Measurements from ENCODE around the gene LIMD2. TPM values are rescaled to one million over a fixed set of nuclear protein-coding genes. Genes with fewer than 3 reads are reported as not detected.
A peak's percentile ranks its signal among the peaks of the same experiment; 100 is the strongest.

The LIMD2 gene
- total RNA-seq, 4 donors from 2014 or later, result 1.6 to 8.5 (median 4.7) TPM

DNA sequence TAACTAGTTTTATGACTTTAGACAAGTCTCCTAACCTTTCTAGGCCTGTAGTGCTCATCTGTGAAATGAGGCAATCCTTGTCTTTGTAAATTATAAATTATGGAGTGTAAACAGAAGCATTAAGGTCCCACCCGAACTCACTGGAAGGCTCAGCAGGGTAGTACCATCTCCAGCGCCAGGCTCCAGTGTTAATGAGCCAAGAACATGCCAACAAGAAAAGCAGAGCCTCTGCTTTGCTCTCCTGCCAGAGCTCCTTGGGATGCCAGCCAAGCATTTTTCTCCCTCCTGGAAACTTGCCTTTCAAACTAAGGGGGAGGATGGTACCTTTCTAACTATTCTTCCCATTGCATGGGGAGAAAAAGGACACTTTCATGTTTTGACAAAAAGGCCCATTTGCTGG is 14.9 kb downstream of the LIMD2 start:
- H3K27ac ChIP-seq, result no peak overlapping the region
- peaks cover 10 to 88% (median 28%) of the 10 kb centered on the region in 3 donors for H3K36me3 ChIP-seq
- DNase-seq, result no peak
- H3K9me3 ChIP-seq, result no peaks in the 10 kb centered on the region
- intact Hi-C loops (cut with DNase I), result no loop called here
- no peaks in the 10 kb centered on the region for H3K27me3 ChIP-seq
- H3K4me3 ChIP-seq, result no peak overlapping the region
- TF ChIP-seq, protein P1, sequence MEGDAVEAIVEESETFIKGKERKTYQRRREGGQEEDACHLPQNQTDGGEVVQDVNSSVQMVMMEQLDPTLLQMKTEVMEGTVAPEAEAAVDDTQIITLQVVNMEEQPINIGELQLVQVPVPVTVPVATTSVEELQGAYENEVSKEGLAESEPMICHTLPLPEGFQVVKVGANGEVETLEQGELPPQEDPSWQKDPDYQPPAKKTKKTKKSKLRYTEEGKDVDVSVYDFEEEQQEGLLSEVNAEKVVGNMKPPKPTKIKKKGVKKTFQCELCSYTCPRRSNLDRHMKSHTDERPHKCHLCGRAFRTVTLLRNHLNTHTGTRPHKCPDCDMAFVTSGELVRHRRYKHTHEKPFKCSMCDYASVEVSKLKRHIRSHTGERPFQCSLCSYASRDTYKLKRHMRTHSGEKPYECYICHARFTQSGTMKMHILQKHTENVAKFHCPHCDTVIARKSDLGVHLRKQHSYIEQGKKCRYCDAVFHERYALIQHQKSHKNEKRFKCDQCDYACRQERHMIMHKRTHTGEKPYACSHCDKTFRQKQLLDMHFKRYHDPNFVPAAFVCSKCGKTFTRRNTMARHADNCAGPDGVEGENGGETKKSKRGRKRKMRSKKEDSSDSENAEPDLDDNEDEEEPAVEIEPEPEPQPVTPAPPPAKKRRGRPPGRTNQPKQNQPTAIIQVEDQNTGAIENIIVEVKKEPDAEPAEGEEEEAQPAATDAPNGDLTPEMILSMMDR (IDR thresholded peaks at IDR 0.05), result no peak
- no peak for TF ChIP-seq POLR2A (IDR thresholded peaks at IDR 0.05)
- WGBS, 2 donors, result 21 to 48% methylated on average over 2 of the region's 2 CpGs
- H3K4me1 ChIP-seq, result peaks cover 5 to 44% (median 15%) of the 10 kb centered on the region in 3 donors

DNA sequence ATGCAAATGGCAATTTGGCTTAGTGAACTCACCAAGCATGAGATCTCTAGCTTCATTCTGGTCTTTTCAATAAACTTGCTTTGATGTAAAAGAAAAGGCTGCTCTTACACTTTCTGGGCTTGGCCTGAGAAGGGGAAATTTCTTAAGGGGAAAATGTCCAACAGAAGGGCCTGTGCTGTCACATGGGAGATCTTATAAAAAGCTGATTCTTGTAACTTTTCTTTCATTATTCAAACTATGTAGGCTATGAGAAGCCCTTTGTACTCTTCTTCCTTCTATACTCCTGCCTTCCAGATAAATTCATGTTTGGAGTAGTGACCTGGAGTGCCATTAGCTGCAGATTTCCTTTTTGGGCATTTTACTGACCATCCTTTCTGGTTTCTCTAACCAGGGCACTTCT is 16.9 kb downstream of the LIMD2 start:
- intact Hi-C loops (cut with DNase I), result no loop called here
- H3K4me1 ChIP-seq, result peaks cover 5 to 44% (median 15%) of the 10 kb centered on the region in 3 donors
- H3K27ac ChIP-seq, result no peak overlapping the region
- no peak for DNase-seq
- H3K36me3 ChIP-seq, result peaks cover 0 to 86% (median 10%) of the 10 kb centered on the region in 3 donors
- no peaks in the 10 kb centered on the region for H3K27me3 ChIP-seq
- no peaks in the 10 kb centered on the region for H3K9me3 ChIP-seq
- TF ChIP-seq, protein P1 (IDR thresholded peaks at IDR 0.05), result no peak
- no peak for TF ChIP-seq POLR2A (IDR thresholded peaks at IDR 0.05)
- H3K4me3 ChIP-seq, result no peak overlapping the region

- Histone ChIP-seq H3K27ac (no peak overlapping the region), H3K4me1 (peaks cover 5 to 44% (median 15%) of the 10 kb centered on the region in 3 donors), H3K9me3 (no peaks in the 10 kb centered on the region), H3K36me3 (peaks cover 0 to 86% (median 10%) of the 10 kb centered on the region in 3 donors), H3K27me3 (no peaks in the 10 kb centered on the region), H3K4me3 (no peak overlapping the region)
- TF ChIP-seq POLR2A (IDR thresholded peaks at IDR 0.05), result no peak
- TF ChIP-seq, protein P1 (IDR thresholded peaks at IDR 0.05), result no peak
- no peak for DNase-seq
- 100% methylated on average over 1 of the region's 1 CpG for WGBS, 2 donors
- intact Hi-C loops (cut with DNase I), result no loop called here
Observed at GRCh38 chr17:63682441-63682840, 17.5 kb downstream of the LIMD2 start.

DNA sequence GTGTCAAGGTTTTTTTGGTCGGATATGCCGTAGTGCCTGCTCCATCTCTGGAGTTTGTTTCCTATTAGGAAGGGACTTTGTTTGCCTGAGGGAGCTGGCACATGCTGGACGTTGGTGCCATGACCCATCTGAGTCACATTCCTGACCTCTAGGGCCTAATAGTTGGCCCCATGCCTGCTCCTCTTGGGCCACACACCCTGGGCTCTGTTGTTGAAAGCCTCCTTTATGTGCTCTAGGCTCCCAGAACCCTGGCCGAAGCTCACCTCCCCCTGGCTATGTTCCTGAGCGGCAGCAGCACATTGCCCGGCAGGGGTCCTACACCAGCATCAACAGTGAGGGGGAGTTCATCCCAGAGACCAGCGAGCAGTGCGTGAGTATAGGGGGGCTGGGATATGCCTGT is 18.4 kb downstream of the LIMD2 start:
- no peak for TF ChIP-seq POLR2A (IDR thresholded peaks at IDR 0.05)
- TF ChIP-seq, protein P1 (IDR thresholded peaks at IDR 0.05), result no peak
- Histone ChIP-seq H3K36me3 (peaks cover 0 to 92% (median 10%) of the 10 kb centered on the region in 3 donors), H3K4me3 (no peak overlapping the region), H3K27me3 (no peaks in the 10 kb centered on the region), H3K9me3 (no peaks in the 10 kb centered on the region), H3K27ac (peak overlapping the region in 2 of 4 donors; percentile 8 to 24), H3K4me1 (peaks cover 5 to 47% (median 19%) of the 10 kb centered on the region in 3 donors)
- 79 to 81% methylated on average over 7 to 8 of the region's 8 CpGs for WGBS, 2 donors
- no peak for DNase-seq
- intact Hi-C loops (cut with DNase I), result no loop called here

DNA sequence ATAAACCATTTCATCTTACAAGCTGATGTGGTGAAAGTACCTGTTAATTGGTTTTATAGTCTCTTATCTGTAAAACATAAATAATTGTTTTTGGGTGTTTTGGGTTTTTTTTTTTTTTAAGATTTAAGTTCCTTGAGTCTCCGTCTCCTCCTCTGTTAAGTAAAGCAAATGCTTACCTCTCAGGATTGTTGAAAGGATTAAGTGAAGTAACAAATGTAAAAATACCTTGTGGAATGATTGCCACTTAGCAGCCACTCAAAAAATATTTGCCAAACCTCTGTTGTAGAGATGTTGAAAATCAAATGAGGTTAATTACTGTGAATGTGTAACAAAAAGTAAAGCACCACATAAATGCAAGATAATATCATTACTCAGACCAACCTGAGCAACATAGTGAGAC is 19.2 kb downstream of the LIMD2 start:
- Histone ChIP-seq H3K27ac (peak overlapping the region in 1 of 4 donors; percentile 8), H3K4me3 (no peak overlapping the region), H3K4me1 (peaks cover 11 to 47% (median 25%) of the 10 kb centered on the region in 3 donors), H3K27me3 (no peaks in the 10 kb centered on the region), H3K36me3 (peaks cover 0 to 85% (median 10%) of the 10 kb centered on the region in 3 donors), H3K9me3 (no peaks in the 10 kb centered on the region)
- 87 to 100% methylated on average over 1 of the region's 1 CpG for WGBS, 2 donors
- intact Hi-C loops (cut with DNase I), result no loop called here
- DNase-seq, result no peak
- TF ChIP-seq POLR2A (IDR thresholded peaks at IDR 0.05), result no peak
- TF ChIP-seq, protein P1 (IDR thresholded peaks at IDR 0.05), result no peak
